Measurements from ENCODE around the gene AMY1B.
"Not testable (repeated sequence)": the region's sequence is repeated elsewhere in the genome, so short reads cannot be mapped to it uniquely, and the experiment has no call there.

DNA sequence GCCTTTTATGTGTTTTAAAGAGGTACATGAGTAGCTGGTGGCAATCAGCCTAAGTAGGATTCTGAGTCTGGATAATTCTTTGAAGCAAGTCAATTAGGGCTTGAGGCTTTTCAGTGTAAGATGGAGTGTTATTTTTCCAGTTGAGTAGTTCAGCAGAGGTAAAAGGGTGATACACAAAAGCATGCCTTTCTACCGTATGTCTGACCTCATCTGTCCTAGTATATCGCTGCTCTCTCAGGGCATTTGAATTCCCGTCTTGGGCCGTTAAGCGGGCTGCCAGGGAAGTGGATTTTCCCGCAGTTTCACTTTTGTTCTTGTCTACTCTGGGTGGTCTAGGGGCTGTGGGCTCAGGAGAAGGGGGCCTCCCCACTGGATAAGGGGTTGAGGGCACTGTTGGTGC is 41.9 kb downstream of the AMY1B start:
- TF ChIP-seq, protein P1, sequence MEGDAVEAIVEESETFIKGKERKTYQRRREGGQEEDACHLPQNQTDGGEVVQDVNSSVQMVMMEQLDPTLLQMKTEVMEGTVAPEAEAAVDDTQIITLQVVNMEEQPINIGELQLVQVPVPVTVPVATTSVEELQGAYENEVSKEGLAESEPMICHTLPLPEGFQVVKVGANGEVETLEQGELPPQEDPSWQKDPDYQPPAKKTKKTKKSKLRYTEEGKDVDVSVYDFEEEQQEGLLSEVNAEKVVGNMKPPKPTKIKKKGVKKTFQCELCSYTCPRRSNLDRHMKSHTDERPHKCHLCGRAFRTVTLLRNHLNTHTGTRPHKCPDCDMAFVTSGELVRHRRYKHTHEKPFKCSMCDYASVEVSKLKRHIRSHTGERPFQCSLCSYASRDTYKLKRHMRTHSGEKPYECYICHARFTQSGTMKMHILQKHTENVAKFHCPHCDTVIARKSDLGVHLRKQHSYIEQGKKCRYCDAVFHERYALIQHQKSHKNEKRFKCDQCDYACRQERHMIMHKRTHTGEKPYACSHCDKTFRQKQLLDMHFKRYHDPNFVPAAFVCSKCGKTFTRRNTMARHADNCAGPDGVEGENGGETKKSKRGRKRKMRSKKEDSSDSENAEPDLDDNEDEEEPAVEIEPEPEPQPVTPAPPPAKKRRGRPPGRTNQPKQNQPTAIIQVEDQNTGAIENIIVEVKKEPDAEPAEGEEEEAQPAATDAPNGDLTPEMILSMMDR (IDR thresholded peaks at IDR 0.05), result not testable (repeated sequence)
- TF ChIP-seq POLR2A (IDR thresholded peaks at IDR 0.05), result not testable (repeated sequence)
